Gastroesophageal sphincter (tissue), 3 donors: Measurements from ENCODE around the gene INAFM2.

ENCODE experiments used
- CTCF ChIP-seq, 4 experiments: fragments of 200-600 bp in 2 of 4; fragments of 450-650 bp in 2 of 4; sonication (generic) in 1 of 4; IDR thresholded peaks; one replicate each; pipeline ENCODE4 v1.5.1; 2017 to 2019; ENCODE audit warnings: antibody characterized with exemption in 4 of 4, mild to moderate bottlenecking in 2 of 4, moderate library complexity in 2 of 4
- POLR2A ChIP-seq, 2 donors: fragments of 450-650 bp; IDR thresholded peaks; one replicate each; pipeline ENCODE4 v1.6.1; 2017; ENCODE audit warnings: antibody characterized with exemption in 2 of 2, mild to moderate bottlenecking in 2 of 2, moderate library complexity in 1 of 2
- POLR2AphosphoS5 ChIP-seq: sonication (generic); formaldehyde crosslinking; IDR thresholded peaks from one replicate; pipeline ENCODE4 v1.6.1; 2017; ENCODE audit warnings: antibody characterized with exemption

- TF ChIP-seq POLR2A (IDR thresholded peaks at IDR 0.05) (no peak), CTCF (IDR thresholded peaks at IDR 0.05) (peak in 3 of 4 experiments; percentile 3 to 52 (median 9)), POLR2AphosphoS5 (no peak)
Measured at GRCh38 chr15:40282147-40282868, 41.2 kb upstream of the INAFM2 start.
